ENCODE results near the gene KDM5B.
"Not testable (repeated sequence)": the region's sequence is repeated elsewhere in the genome, so short reads cannot be mapped to it uniquely, and the experiment has no call there.

The KDM5B gene

GRCh38 chr1:202815120-202815519 lies 6.9 kb upstream of the KDM5B start:
- H3K4me3 ChIP-seq (ENCODE audit: low read depth, low read length) = no peak overlapping the region

GRCh38 chr1:202812176-202813026 lies 4.2 kb upstream of the KDM5B start:
- no peak overlapping the region for H3K4me3 ChIP-seq (ENCODE audit: low read depth, low read length)

- peak overlapping the region; percentile 60 for H3K4me3 ChIP-seq (ENCODE audit: low read depth, low read length)
Observed at GRCh38 chr1:202811296-202812175, 3.3 kb upstream of the KDM5B start.

GRCh38 chr1:202810615-202811295 lies 2.5 kb upstream of the KDM5B start, which contains the start of gene PCAT6:
Gene PCAT6, plus strand, starts transcription at chr1:202810954.
- peak within 1 kb of the TSS; percentile 60 for H3K4me3 ChIP-seq (ENCODE audit: low read depth, low read length)

GRCh38 chr1:202810193-202810614 lies 2.0 kb upstream of the KDM5B start:
- peak overlapping the region; percentile 25 for H3K4me3 ChIP-seq (ENCODE audit: low read depth, low read length)

- no peak overlapping the region for H3K4me3 ChIP-seq (ENCODE audit: low read depth, low read length)
Observed at GRCh38 chr1:202809597-202810159, 1.5 kb upstream of the KDM5B start.

GRCh38 chr1:202807451-202807925 lies 733 bp downstream of the KDM5B start:
- H3K4me3 ChIP-seq (ENCODE audit: low read depth, low read length) = peak overlapping the region; percentile 98

- H3K4me3 ChIP-seq (ENCODE audit: low read depth, low read length) = peak overlapping the region; percentile 98
Observed at GRCh38 chr1:202806845-202807450, 1.3 kb downstream of the KDM5B start.

- H3K4me3 ChIP-seq (ENCODE audit: low read depth, low read length) = peak overlapping the region; percentile 98
Observed at GRCh38 chr1:202805886-202806844, 2.1 kb downstream of the KDM5B start.

GRCh38 chr1:202804126-202804525 lies 4.1 kb downstream of the KDM5B start:
- H3K4me3 ChIP-seq (ENCODE audit: low read depth, low read length) = no peak overlapping the region

- H3K4me3 ChIP-seq (ENCODE audit: low read depth, low read length) = no peak overlapping the region
Observed at GRCh38 chr1:202802998-202803932, 5.0 kb downstream of the KDM5B start.

GRCh38 chr1:202802034-202802433 lies 6.2 kb downstream of the KDM5B start:
- H3K4me3 ChIP-seq (ENCODE audit: low read depth, low read length) = no peak overlapping the region

GRCh38 chr1:202801175-202801574 lies 7.0 kb downstream of the KDM5B start:
- no peak overlapping the region for H3K4me3 ChIP-seq (ENCODE audit: low read depth, low read length)

GRCh38 chr1:202800742-202801141 lies 7.5 kb downstream of the KDM5B start:
- no peak overlapping the region for H3K4me3 ChIP-seq (ENCODE audit: low read depth, low read length)

- no peak overlapping the region for H3K4me3 ChIP-seq (ENCODE audit: low read depth, low read length)
Observed at GRCh38 chr1:202798792-202799331, 9.4 kb downstream of the KDM5B start.

- H3K4me3 ChIP-seq (ENCODE audit: low read depth, low read length) = no peak overlapping the region
Observed at GRCh38 chr1:202798260-202798659, 10.0 kb downstream of the KDM5B start.

- H3K4me3 ChIP-seq (ENCODE audit: low read depth, low read length) = no peak overlapping the region
Observed at GRCh38 chr1:202796670-202797069, 11.6 kb downstream of the KDM5B start.

- H3K4me3 ChIP-seq (ENCODE audit: low read depth, low read length) = not testable (repeated sequence)
Observed at GRCh38 chr1:202794931-202795330, 13.3 kb downstream of the KDM5B start.

All from iPS-11a (cell line).